Right lobe of liver (tissue), 6 donors: Measurements from ENCODE around the gene THSD7B. TPM values are rescaled to one million over a fixed set of nuclear protein-coding genes. Genes with fewer than 3 reads are reported as not detected.

Source experiments
- ATAC-seq, 4 donors: fragments of 200-7000 bp; cut with Tn5 transposase; one replicate each; pipeline ENCODE4 v1.9.1; 2020; ENCODE audit warnings: mild to moderate bottlenecking in 4 of 4, moderate library complexity in 4 of 4
- DNase-seq, 3 donors: peaks; one replicate each; pipeline ENCODE4 v3.0.0-alpha.2; 2020
- H3K27ac ChIP-seq, 3 donors: fragments of 200-600 bp; one replicate each; pipeline ENCODE4 v1.8.0; 2022
- H3K27me3 ChIP-seq, 2 donors: fragments of 200-600 bp; one replicate each; pipeline ENCODE4 v1.8.0; 2022
- H3K36me3 ChIP-seq, 4 donors: fragments of 200-600 bp; sonication (generic) in 1 of 4; one replicate each; pipeline versions ENCODE4 v1.5.1 to v1.8.0; 2017 to 2022; ENCODE audit warnings: control low read depth in 1 of 4
- H3K4me1 ChIP-seq, 4 donors: fragments of 200-600 bp; sonication (generic) in 1 of 4; one replicate each; pipeline versions ENCODE4 v1.5.1 to v1.8.0; 2017 to 2022; ENCODE audit warnings: control low read depth in 1 of 4
- H3K4me3 ChIP-seq, 3 donors: fragments of 200-600 bp; one replicate each; pipeline ENCODE4 v1.8.0; 2022
- H3K9me3 ChIP-seq, 4 donors: fragments of 200-600 bp; sonication (generic) in 1 of 4; one replicate each; pipeline versions ENCODE4 v1.5.1 to v1.8.0; 2017 to 2022; ENCODE audit warnings: control low read depth in 1 of 4
- CTCF ChIP-seq, 4 donors: fragments of 200-600 bp in 3 of 4; fragments of 450-650 bp in 1 of 4; IDR thresholded peaks; one replicate each; pipeline versions ENCODE4 v1.5.1 to v1.8.0; 2016 to 2022; ENCODE audit warnings: antibody characterized with exemption in 4 of 4, mild to moderate bottlenecking in 2 of 4
- POLR2A ChIP-seq: fragments of 450-650 bp; IDR thresholded peaks from one replicate; pipeline ENCODE4 v1.6.1; 2017; ENCODE audit warnings: antibody characterized with exemption, mild to moderate bottlenecking
- WGBS: methylation state at CpG from one replicate; pipeline ENCODE4 v1.1.6; 2018; ENCODE audit warnings: low coverage, low lambda C conversion rate; ENCODE audit not compliant: insufficient coverage; ENCODE audit errors: missing lambda C conversion rate; 5-methylcytosine and 5-hydroxymethylcytosine counted together
- intact Hi-C, 2 donors: fragments of 100-400 bp; cut with DNase I; formaldehyde crosslinking; loops; one replicate each; pipeline versions ENCODE4 v1.11.2 to v1.14.1; 2022
- total RNA-seq, 6 experiments: library from RNA; depleted of rRNA in 2 of 6; stranded (reverse); fragments of >200 nt in 2 of 6; fragmentation: NEBNext Ultra II Directional in 3 of 6; extraction: Animal tissue kit (Norgen Biotek cat#: 25700) in 3 of 6; gene quantifications; one replicate each; pipeline versions ENCODE4 v1.1.0 to v1.2.4, GENCODE V29; 2016 to 2023
- donor health status: DM: no; HTN: yes; CAD: no.
- donor health status: DM: no; HTN: no; CAD: no.
- donor health status: DM: no; HTN: no; CAD: no.
- donor health status: DM: no; HTN: yes; CAD: no.
- donor health status: DM: no; HTN: yes; CAD: no.

The THSD7B gene
- total RNA-seq, 6 experiments from 2014 or later = 0.07 to 0.89 (median 0.24) TPM

- Histone ChIP-seq H3K4me3 (no peak overlapping the region), H3K9me3 (no peaks in the 10 kb centered on the region), H3K36me3 (no peaks in the 10 kb centered on the region), H3K27ac (no peak overlapping the region), H3K4me1 (no peaks in the 10 kb centered on the region), H3K27me3 (no peaks in the 10 kb centered on the region)
- intact Hi-C loops = no loop called here
- 35% methylated on average over 2 of the region's 2 CpGs for WGBS
- DNase-seq (no peak), ATAC-seq (no peak)
- TF ChIP-seq CTCF (IDR thresholded peaks at IDR 0.05) = no peak
- TF ChIP-seq POLR2A = no peak
Observed at GRCh38 chr2:137255345-137255744, 490.0 kb downstream of the THSD7B start.

GRCh38 chr2:137255990-137256389, 490.6 kb downstream of the THSD7B start:
- Histone ChIP-seq H3K36me3 (no peaks in the 10 kb centered on the region), H3K27me3 (no peaks in the 10 kb centered on the region), H3K4me1 (no peaks in the 10 kb centered on the region), H3K4me3 (no peak overlapping the region), H3K27ac (no peak overlapping the region), H3K9me3 (no peaks in the 10 kb centered on the region)
- no peak for ATAC-seq
- TF ChIP-seq CTCF (IDR thresholded peaks at IDR 0.05) = no peak
- no peak for TF ChIP-seq POLR2A
- 56% methylated on average over 1 of the region's 1 CpG for WGBS
- no peak for DNase-seq
- intact Hi-C loops = no loop called here

- 40% methylated on average over 3 of the region's 3 CpGs for WGBS
- TF ChIP-seq POLR2A = no peak
- TF ChIP-seq CTCF (IDR thresholded peaks at IDR 0.05) = no peak
- no peaks in the 10 kb centered on the region for H3K27me3 ChIP-seq
- no peak overlapping the region for H3K4me3 ChIP-seq
- H3K9me3 ChIP-seq = no peaks in the 10 kb centered on the region
- intact Hi-C loops = no loop called here
- no peaks in the 10 kb centered on the region for H3K4me1 ChIP-seq
- H3K27ac ChIP-seq = no peak overlapping the region
- ATAC-seq (no peak), DNase-seq (no peak)
- H3K36me3 ChIP-seq = no peaks in the 10 kb centered on the region
Observed at GRCh38 chr2:137261881-137262585, 496.7 kb downstream of the THSD7B start.

- Histone ChIP-seq H3K4me1 (no peaks in the 10 kb centered on the region), H3K4me3 (no peak overlapping the region), H3K9me3 (no peaks in the 10 kb centered on the region), H3K27me3 (no peaks in the 10 kb centered on the region), H3K36me3 (no peaks in the 10 kb centered on the region), H3K27ac (no peak overlapping the region)
- ATAC-seq = no peak
- no peak for DNase-seq
- intact Hi-C loops = no loop called here
- 3% methylated on average over 2 of the region's 2 CpGs for WGBS
- TF ChIP-seq CTCF (IDR thresholded peaks at IDR 0.05) = no peak
- no peak for TF ChIP-seq POLR2A
Observed at GRCh38 chr2:137262594-137262993, 497.2 kb downstream of the THSD7B start.
